GM18858 (cell line): ENCODE results near the gene CTSD.
A peak's percentile ranks its signal among the peaks of the same experiment; 100 is the strongest.
"Not testable (repeated sequence)": the region's sequence is repeated elsewhere in the genome, so short reads cannot be mapped to it uniquely, and the experiment has no call there.

ENCODE experiments used
- ATAC-seq: cut with Tn5 transposase; IDR thresholded peaks from one replicate; pipeline ENCODE4 v1.9.1; 2021; ENCODE audit not compliant: unreplicated experiment

CTSD gene

DNA sequence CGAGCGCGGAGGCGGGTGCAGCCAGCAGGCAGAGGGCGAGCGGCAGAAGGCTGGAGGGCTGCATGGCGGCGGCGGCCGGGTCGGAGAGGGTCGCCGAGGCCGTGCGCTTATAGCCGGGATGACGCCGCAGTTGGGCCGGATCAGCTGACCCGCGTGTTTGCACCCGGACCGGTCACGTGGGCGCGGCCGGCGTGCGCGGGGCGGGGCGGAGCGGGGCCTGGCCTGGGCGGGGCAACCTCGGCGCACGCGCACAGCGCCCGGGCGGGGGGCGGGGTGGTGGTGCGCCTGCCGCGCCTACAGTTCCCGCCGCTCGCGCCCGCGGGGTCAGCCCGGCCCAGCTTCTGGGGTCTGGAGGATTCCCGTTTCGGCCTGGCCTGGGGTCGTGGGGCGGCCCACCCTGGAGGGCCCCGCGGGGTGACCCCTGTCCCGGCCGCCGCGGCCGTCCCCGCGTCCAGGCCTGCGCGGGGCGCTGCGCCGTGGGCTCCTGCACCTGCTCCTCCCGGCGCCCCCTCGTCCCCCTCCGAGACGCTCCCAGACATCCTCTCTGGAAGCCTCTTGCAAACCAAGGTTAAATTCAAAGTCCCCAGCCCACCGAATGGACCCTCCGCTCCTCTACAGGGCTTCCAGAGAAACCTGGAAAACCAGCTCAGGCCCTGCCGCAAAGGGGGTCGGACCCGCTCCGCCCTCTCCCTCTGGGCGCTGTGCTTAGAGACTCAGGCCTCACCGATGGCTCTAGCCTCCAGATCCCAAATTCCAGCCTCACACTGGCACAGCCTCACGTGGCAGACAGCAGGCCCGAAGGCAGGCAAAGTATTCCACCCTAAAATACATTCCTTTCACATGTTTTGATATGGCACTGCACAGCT lies at the start of gene CTSD:
Gene CTSD (minus strand): TSS at position 132 of the 866 bp plus-strand sequence. CDS start 68 bp downstream, at position 64.
- ATAC-seq, result peak; percentile 49

DNA sequence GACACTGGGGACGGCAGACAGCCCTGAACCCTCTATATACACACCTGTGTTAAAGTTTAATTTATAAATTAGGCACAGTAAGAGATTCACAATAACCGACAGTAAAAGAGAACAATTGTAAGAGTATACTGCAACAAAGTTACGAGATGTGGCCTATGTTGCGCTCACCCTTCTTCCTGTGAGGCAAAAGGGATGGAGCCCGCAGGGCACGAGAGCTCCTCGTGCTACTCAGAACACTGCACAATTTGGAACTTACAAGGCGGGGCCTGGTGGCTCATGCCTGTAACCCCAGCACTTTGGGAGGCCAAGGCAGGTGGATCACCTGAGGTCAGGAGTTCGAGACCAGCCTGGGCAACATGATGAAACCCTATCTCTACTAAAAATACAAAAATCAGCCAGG lies 49.6 kb upstream of the CTSD start:
- not testable (repeated sequence) for ATAC-seq

GRCh38 chr11:1812801-1813200 lies 49.1 kb upstream of the CTSD start:
- no peak for ATAC-seq

DNA sequence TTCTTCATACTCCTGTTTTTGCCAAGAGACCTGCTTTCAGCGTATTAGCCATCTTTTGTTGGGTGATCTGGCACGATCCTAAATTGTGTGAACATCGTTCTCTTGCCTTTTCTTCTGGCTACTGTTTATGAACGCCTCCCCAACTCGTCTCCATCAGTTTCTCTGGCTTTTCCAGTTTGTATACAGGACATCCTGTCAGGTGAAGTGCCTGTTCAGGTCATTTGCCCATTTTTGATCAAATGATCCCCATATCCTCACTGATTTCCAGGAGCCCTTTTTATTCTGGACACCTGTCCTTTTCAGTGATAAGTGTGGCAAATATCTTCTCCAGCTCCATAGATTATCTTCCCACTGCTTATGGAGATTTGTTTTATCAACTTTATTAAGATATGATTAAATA lies 48.5 kb upstream of the CTSD start:
- no peak for ATAC-seq

DNA sequence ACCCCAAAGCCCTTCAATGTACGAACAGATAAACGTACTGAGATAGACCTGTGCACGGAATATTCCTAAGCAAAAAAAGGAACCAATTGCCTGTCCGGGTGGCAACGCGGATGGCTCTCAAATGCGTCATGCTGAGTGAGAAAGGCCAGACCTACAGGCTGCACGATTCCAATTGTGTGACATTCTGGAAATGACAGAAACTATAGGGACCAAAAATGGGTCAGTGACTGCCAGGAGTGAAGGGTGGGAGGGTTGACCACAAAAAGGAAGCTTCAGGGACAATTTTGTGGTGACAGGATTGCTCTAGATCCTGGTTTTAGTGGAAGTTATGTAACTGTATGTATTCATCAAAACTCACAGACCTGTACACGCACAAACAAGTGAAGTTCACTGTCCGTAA lies 47.0 kb upstream of the CTSD start:
- ATAC-seq, result no peak

DNA sequence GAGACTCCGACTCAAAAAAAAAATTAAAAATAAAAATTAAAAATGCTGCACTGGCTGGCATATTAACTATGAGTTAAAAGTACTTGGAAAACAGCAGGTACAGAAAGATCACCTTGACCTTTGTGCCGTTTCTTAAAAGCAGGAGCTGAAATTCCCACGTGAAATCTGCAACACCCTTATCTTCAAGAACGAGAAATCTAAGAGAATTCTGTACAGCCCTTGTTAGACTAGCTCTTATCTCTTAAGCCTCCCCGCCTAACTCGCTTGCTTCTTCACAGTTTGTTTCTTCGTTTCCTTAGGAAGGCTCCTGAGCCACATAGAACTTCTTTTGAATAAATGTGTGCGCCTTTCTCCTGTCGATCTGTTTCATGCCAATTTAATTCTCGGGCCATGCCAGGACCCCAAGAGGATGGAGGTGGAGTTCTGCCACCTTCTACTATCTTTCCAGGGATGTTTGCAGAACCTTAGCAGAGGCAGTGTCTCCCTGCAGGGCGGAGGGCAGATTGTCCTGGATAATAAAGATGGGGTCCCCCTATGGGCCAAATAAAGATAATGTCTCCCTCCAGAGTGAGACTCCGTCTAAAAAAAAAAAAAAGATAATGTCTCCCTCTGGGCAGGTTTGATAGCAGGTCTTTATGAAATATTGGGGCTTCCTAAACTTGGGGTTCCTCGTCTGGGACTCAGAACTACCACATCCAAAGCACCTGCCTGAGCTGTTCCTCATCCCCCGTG lies 43.7 kb upstream of the CTSD start:
- ATAC-seq, result no peak

GRCh38 chr11:1805525-1805924 lies 41.8 kb upstream of the CTSD start:
- ATAC-seq, result no peak

- not testable (repeated sequence) for ATAC-seq
Measured at GRCh38 chr11:1803835-1804519, 40.2 kb upstream of the CTSD start.

GRCh38 chr11:1803246-1803645 lies 39.5 kb upstream of the CTSD start:
- ATAC-seq, result no peak

GRCh38 chr11:1797391-1798125 lies 33.8 kb upstream of the CTSD start:
- no peak for ATAC-seq

- no peak for ATAC-seq
Measured at GRCh38 chr11:1796413-1797011, 32.8 kb upstream of the CTSD start.

GRCh38 chr11:1793081-1793480 lies 29.4 kb upstream of the CTSD start:
- no peak for ATAC-seq

GRCh38 chr11:1792461-1792860 lies 28.7 kb upstream of the CTSD start:
- ATAC-seq, result no peak

GRCh38 chr11:1791912-1792311 lies 28.2 kb upstream of the CTSD start:
- ATAC-seq, result no peak

DNA sequence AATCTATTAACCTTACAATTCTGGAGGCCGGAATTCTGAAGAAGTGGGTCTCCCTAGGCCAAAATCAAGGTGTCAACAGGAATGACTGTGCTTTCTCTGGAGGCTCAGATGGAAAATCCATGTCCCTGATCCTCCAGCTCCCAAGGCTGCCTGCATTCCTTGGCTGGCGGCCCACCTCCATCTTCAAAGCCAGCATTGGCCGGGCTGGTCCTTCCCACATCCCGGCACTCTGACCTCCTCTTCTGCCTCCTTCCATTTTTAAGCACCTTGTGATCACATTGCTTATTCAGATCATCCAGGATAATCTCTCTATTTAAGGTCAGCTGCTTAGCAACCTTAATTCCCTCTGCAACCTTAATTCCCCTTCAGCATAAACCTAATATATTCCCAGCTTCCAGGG lies 22.7 kb upstream of the CTSD start:
- ATAC-seq, result no peak

DNA sequence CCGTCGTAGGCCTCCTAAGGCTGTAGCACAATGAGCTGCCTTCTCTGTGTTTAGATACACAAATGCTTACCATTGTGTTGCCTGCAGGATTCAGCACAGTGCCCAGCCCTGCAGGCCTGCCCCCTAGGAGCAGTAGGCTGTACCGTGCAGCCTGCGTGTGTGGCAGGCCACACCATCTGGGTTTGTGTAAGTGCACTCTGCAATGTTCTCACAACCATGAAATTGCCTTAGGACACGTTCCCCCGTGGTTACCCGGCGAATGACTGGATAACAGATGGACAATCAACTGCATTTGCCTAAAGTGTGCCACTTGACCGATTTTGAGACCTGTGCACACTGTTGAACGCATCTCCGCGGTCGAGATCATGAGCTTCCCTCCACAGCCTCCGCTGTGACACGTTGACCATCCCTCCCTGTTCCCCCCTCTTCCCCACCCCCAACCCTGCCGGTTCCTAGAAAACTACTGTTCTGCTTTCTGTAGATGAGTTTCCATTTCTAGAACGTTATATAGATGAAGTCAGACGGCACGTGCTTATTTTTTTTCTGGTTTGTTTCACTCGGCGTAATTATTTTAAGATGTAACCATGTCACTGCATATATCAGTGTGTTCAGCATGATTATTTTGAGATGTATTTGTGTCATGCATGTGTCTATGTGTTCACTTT lies 22.2 kb upstream of the CTSD start:
- ATAC-seq, result no peak

DNA sequence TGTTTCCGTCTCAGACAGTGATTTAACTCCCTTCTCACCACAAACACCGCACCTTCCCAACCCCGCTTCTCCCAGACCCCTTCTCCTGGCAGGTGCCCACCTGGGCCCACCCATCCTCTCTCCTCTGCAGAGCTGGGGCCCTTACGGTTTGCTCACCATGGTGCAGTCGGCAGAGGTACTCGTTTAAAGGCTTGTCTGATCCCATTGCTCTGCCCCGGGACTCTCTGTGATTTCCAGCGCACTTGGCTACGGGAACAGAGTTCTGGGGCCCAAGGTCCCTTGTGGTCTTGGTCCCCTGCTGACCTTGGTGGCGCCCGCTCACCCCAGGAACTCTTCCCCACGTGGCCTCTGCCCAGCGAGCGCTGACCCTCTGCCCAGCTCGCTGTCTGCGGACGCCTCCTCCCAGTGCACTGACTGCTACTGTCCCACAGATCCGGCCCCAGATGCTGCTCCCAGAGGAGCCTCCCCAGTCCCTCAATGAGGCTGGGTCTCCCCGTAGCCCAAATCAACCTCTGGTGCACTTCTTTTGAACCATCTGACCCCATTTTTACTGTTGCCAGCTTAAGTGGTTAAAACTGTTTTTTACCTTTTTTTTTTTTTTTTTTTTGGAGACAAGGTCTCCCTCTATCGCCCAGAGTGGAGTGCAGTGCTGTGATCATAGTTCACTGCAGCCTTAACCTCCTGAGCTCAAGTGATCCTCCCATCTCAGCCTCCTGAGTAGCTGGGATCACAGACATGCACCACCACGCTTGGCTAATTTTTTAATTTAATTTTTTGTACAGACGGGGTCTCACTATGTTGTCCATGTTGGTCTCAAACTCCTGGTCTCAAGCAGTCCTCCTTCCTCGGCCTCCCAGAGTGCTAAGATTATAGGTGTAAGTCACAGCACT lies 21.3 kb upstream of the CTSD start:
- ATAC-seq, result no peak

DNA sequence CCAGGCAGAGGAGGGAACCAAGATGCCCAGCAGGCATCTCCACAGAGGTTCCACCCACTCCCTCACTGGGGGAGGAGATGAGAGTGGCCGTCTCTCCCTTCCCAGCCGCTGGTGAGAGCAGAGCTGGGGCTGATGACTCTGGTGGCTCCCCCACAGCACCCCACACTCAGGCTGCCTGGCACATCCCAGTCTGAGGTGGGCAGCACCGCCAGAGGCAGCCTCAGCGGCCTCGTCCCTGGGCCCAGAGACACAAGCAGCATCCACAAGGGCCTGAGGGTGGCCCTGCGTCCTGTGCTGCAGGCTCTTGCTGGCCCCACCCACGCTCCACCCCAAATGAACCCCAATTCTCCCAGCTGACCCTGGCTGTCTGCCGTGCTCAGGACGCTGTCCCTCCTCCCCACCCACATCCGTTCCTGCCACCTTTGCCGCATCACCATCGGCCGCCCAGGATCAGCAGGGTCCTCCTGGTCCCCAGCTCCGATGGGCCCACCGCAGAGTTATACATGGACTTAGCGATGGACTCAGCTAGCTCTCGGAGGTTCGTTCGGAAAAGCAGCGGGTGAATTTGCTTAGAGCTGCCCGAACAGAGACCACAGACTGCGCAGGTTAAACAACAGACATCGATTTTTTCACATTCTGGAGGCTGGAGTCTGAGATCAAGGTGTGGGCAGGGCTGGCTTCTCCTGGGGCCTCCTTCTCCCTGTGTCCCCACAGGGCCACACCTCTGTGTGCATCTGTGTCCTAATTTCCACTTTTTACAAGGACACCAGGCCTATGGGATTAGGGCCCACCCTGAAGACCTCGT lies 20.2 kb upstream of the CTSD start:
- no peak for ATAC-seq
